Gastroesophageal sphincter (tissue), 4 donors: ENCODE measurements around the gene SALL1. TPM values are rescaled to one million over a fixed set of nuclear protein-coding genes. Genes with fewer than 3 reads are reported as not detected.

Experiments used
- ATAC-seq: fragments of 150-250 bp; one replicate; pipeline ENCODE4 v1.9.1; 2016; ENCODE audit warnings: mild to moderate bottlenecking, moderate library complexity
- H3K27ac ChIP-seq, 4 donors: fragments of 200-600 bp; sonication (generic) in 3 of 4; 1 replicate in 3 of 4; 2 replicates in 1 of 4; pipeline ENCODE4 v1.5.1; 2016 to 2019
- H3K27me3 ChIP-seq: fragments of 200-600 bp; sonication (generic); one replicate; pipeline ENCODE4 v1.5.1; 2019
- H3K36me3 ChIP-seq, 2 donors: fragments of 200-600 bp; sonication (generic); one replicate each; pipeline ENCODE4 v1.5.1; 2019; ENCODE audit warnings: control low read depth in 1 of 2
- H3K4me1 ChIP-seq, 3 donors: fragments of 200-600 bp; sonication (generic); 1 replicate in 2 of 3; 2 replicates in 1 of 3; pipeline ENCODE4 v1.5.1; 2016 to 2019; ENCODE audit warnings: control low read depth in 2 of 3
- H3K4me3 ChIP-seq, 2 donors: fragments of 200-600 bp; sonication (generic); one replicate each; pipeline ENCODE4 v1.5.1; 2019; ENCODE audit warnings: mild to moderate bottlenecking in 1 of 2, moderate library complexity in 1 of 2
- H3K9me3 ChIP-seq, 3 donors: fragments of 200-600 bp; sonication (generic); one replicate each; pipeline ENCODE4 v1.5.1; 2017 to 2019; ENCODE audit warnings: control low read depth in 2 of 3
- EP300 ChIP-seq: sonication (generic); formaldehyde crosslinking; IDR thresholded peaks from one replicate; pipeline ENCODE4 v1.6.1; 2017; ENCODE audit warnings: antibody characterized with exemption, mild to moderate bottlenecking
- POLR2A ChIP-seq, 2 donors: fragments of 450-650 bp; IDR thresholded peaks; one replicate each; pipeline ENCODE4 v1.6.1; 2017; ENCODE audit warnings: antibody characterized with exemption in 2 of 2, mild to moderate bottlenecking in 2 of 2, moderate library complexity in 1 of 2
- POLR2AphosphoS5 ChIP-seq: sonication (generic); formaldehyde crosslinking; IDR thresholded peaks from one replicate; pipeline ENCODE4 v1.6.1; 2017; ENCODE audit warnings: antibody characterized with exemption
- WGBS, 2 donors: methylation state at CpG; one replicate each; pipeline ENCODE4 v1.1.5; 2018; ENCODE audit warnings: low coverage in 1 of 2; 5-methylcytosine and 5-hydroxymethylcytosine counted together
- total RNA-seq, 4 donors: library from RNA; depleted of rRNA; stranded (reverse); fragments of >200 nt; gene quantifications; one replicate each; pipeline ENCODE4 v1.1.0, GENCODE V29; 2016
- TF ChIP-seq, protein P1 (sequence below), 4 experiments: fragments of 200-600 bp in 2 of 4; fragments of 450-650 bp in 2 of 4; sonication (generic) in 1 of 4; IDR thresholded peaks; one replicate each; pipeline ENCODE4 v1.5.1; 2017 to 2019; ENCODE audit warnings: antibody characterized with exemption in 4 of 4, mild to moderate bottlenecking in 2 of 4, moderate library complexity in 2 of 4

SALL1 gene
- total RNA-seq = not detected

GRCh38 chr16:51150888-51151320, at the start of gene SALL1:
TSS of gene SALL1 (minus strand) at chr16:51151270. CDS start at chr16:51151241, 29 bp downstream.
- Histone ChIP-seq H3K27ac (no peak within 1 kb of the TSS), H3K36me3 (no peaks in the 10 kb centered on the region), H3K4me3 (peak within 1 kb of the TSS; percentile 1 to 53), H3K9me3 (peaks cover 0 to 4% (median 0%) of the 10 kb centered on the region in 3 donors), H3K4me1 (peaks cover 0 to 61% (median 29%) of the 10 kb centered on the region in 3 donors), H3K27me3 (peaks cover 93% of the 10 kb centered on the region)
- TF ChIP-seq EP300 (no peak), POLR2A (IDR thresholded peaks at IDR 0.05) (no peak), POLR2AphosphoS5 (no peak)
- TF ChIP-seq, protein P1, sequence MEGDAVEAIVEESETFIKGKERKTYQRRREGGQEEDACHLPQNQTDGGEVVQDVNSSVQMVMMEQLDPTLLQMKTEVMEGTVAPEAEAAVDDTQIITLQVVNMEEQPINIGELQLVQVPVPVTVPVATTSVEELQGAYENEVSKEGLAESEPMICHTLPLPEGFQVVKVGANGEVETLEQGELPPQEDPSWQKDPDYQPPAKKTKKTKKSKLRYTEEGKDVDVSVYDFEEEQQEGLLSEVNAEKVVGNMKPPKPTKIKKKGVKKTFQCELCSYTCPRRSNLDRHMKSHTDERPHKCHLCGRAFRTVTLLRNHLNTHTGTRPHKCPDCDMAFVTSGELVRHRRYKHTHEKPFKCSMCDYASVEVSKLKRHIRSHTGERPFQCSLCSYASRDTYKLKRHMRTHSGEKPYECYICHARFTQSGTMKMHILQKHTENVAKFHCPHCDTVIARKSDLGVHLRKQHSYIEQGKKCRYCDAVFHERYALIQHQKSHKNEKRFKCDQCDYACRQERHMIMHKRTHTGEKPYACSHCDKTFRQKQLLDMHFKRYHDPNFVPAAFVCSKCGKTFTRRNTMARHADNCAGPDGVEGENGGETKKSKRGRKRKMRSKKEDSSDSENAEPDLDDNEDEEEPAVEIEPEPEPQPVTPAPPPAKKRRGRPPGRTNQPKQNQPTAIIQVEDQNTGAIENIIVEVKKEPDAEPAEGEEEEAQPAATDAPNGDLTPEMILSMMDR (IDR thresholded peaks at IDR 0.05) = no peak
- 2% methylated on average over 22 to 23 of the region's 38 CpGs for WGBS, 2 donors
- ATAC-seq = no peak

GRCh38 chr16:51200793-51201192, 49.7 kb upstream of the SALL1 start:
- TF ChIP-seq, protein P1 (IDR thresholded peaks at IDR 0.05) = no peak
- no peak for TF ChIP-seq POLR2AphosphoS5
- TF ChIP-seq POLR2A (IDR thresholded peaks at IDR 0.05) = no peak
- TF ChIP-seq EP300 = no peak
- 80 to 100% methylated on average over 1 to 2 of the region's 2 CpGs for WGBS, 2 donors
- Histone ChIP-seq H3K27ac (no peak overlapping the region), H3K4me3 (no peak overlapping the region), H3K36me3 (no peaks in the 10 kb centered on the region), H3K9me3 (peaks cover 0 to 21% (median 0%) of the 10 kb centered on the region in 3 donors), H3K27me3 (peaks cover 11% of the 10 kb centered on the region), H3K4me1 (no peaks in the 10 kb centered on the region)
- no peak for ATAC-seq

GRCh38 chr16:51197953-51198748, 47.1 kb upstream of the SALL1 start:
- Histone ChIP-seq H3K27me3 (peaks cover 11% of the 10 kb centered on the region), H3K27ac (no peak overlapping the region), H3K9me3 (peaks cover 0 to 23% (median 0%) of the 10 kb centered on the region in 3 donors), H3K36me3 (no peaks in the 10 kb centered on the region), H3K4me3 (no peak overlapping the region), H3K4me1 (no peaks in the 10 kb centered on the region)
- TF ChIP-seq POLR2AphosphoS5 (no peak), POLR2A (IDR thresholded peaks at IDR 0.05) (no peak), EP300 (no peak)
- TF ChIP-seq, protein P1 (IDR thresholded peaks at IDR 0.05) = no peak
- no peak for ATAC-seq
- WGBS, 2 donors = 59 to 64% methylated on average over 8 of the region's 8 CpGs

DNA sequence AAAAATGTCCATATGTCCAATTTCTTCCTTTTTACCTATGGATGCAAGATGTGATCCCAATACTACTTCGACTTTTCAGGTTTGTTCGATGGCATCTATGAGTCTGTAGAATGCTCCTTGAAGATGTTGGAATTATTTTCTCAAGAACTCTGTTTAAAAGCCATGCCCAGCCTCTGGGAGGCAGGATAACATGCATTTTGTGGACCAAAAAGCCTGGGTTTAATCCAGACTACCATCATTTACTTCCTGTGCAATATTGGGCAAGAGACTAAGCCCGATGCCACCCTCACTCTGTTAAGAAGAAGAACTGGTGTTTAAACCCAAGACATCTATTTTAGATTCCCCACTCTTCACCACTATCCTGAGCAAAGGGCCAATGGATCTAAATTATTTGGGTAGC, 42.8 kb upstream of the SALL1 start:
- H3K27me3 ChIP-seq = peaks cover 7% of the 10 kb centered on the region
- TF ChIP-seq EP300 (no peak), POLR2A (IDR thresholded peaks at IDR 0.05) (no peak), POLR2AphosphoS5 (no peak)
- TF ChIP-seq, protein P1 (IDR thresholded peaks at IDR 0.05) = no peak
- H3K4me1 ChIP-seq = no peaks in the 10 kb centered on the region
- no peak for ATAC-seq
- 86% methylated on average over 3 of the region's 3 CpGs; no CpG with 5 or more reads in 1 of the 2 donors for WGBS, 2 donors
- H3K27ac ChIP-seq = no peak overlapping the region
- H3K4me3 ChIP-seq = no peak overlapping the region
- no peaks in the 10 kb centered on the region for H3K36me3 ChIP-seq
- peaks cover 0 to 5% (median 0%) of the 10 kb centered on the region in 3 donors for H3K9me3 ChIP-seq
